GM18502 (cell line): Measurements from ENCODE around the gene KRTCAP2.
"Not testable (repeated sequence)": the region's sequence is repeated elsewhere in the genome, so short reads cannot be mapped to it uniquely, and the experiment has no call there.

Source experiments
- ATAC-seq: cut with Tn5 transposase; IDR thresholded peaks from one replicate; pipeline ENCODE4 v1.9.1; 2021; ENCODE audit warnings: mild to moderate bottlenecking; ENCODE audit not compliant: unreplicated experiment, poor library complexity

Gene KRTCAP2

GRCh38 chr1:155170806-155171205, 2.3 kb downstream of the KRTCAP2 start:
- ATAC-seq = no peak

- no peak for ATAC-seq
Measured at GRCh38 chr1:155170101-155170785, 2.9 kb downstream of the KRTCAP2 start.

DNA sequence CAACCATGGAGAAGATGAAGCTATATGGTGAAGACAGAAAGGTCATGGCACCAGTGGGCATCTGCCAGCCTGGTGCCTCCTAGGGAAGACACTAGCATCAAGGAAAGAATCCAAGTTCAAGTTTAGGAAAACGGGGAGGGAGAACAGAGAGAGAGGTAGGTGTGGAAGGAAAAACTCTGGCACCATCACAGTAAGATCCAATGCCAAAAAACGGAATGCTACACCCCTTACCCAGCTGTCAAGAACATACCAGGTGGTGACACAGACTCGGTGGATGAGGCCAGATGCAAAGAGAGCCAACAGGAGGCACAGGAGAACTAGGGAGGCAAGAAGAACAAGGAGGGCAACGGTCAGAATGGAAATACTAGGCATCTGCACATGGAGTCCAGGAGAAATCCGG, 3.6 kb downstream of the KRTCAP2 start:
- ATAC-seq = no peak

DNA sequence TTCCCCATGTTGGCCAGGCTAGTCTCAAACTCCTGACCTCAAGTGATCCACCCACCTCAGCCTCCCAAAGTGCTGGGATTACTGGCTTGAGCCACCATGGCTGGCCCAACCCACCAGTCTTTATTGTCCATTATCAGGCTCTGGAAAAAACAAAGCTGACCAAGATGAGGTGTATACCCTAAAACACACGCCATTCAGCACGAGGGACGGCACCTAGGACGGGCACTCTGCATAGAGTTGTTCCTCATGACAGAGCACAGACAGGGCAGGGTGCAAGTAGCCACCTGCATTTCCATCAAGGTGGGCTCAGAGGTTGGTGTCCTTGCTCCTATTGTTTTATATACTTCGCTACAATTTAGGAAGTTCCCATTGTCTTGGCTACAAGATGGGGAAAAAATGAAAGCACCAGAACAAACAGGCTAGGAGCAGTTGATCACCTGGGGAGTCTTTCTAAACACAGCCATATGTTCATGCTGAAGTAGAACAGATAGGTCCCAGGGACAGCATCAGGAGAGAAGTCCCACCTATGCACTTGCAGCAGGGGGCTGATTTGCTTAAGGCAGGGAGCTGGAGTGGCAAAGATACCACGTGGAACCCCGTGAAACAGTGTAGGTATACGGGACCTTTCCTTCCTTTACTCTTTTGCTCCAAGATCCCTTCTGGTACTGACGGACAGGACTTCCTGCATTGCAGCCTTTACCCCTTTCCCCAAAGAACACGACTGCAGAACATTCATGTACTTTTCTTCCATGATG, 4.5 kb downstream of the KRTCAP2 start:
- no peak for ATAC-seq

DNA sequence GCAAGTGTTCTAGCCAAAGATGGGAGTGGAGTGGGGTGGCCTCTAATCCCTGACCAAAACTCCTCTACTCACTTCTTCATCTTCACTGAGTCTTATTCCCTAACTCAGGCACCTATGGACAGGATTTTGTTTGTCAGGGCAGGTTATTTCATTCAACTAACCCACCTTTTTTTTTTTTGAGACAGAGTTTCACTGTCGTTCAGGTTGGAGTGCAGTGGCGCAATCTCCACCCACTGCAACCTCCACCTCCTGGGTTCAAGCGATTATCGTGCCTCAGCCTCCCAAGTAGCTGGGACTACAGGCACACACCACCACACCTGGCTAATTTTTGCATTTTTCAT, 5.0 kb downstream of the KRTCAP2 start:
- not testable (repeated sequence) for ATAC-seq

DNA sequence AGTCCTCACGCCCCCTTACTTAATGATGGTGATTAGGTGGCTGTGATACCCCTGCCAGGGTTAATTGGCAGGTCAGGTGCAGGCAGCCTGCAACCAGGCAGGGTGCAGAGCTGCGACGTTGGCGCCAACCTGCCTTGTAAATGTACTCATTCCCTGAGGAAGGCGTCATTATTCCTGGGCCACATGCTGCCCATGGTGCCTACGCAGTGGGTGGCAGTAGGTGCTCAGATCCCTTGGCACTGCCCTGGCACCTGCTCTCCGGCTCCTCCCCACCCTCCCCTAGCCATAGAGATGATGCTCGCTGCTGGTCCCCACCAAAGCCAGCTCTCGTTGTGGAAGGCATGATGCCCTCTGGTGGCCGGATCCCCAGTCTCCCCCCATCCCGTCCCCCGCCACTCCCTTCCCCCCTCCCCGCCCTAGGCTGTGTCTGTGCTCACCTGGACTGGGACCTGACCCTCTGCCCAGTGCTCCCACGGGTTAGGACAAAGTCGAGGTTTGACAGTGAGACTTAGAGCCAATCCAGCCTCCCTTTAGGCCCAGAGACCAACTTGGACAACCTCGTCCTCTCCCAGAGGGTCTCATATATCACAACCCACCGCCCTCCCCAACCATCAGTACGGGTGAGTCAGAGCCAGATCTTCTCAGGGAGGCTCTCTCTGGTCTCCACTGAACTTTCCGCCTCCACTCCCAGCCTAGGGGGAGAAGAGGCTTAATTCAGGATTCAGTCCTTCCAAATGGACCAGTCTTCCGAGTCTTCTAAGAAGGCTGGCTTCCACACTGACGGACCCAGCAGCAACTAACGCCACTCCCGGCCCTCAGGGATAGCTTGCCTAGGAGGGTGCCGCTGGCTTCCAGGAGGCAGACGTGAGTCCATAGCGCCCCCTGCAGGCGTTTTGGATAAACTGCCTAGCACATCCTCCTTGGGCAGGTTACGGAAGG, 5.7 kb downstream of the KRTCAP2 start:
- ATAC-seq = peak; percentile 55

DNA sequence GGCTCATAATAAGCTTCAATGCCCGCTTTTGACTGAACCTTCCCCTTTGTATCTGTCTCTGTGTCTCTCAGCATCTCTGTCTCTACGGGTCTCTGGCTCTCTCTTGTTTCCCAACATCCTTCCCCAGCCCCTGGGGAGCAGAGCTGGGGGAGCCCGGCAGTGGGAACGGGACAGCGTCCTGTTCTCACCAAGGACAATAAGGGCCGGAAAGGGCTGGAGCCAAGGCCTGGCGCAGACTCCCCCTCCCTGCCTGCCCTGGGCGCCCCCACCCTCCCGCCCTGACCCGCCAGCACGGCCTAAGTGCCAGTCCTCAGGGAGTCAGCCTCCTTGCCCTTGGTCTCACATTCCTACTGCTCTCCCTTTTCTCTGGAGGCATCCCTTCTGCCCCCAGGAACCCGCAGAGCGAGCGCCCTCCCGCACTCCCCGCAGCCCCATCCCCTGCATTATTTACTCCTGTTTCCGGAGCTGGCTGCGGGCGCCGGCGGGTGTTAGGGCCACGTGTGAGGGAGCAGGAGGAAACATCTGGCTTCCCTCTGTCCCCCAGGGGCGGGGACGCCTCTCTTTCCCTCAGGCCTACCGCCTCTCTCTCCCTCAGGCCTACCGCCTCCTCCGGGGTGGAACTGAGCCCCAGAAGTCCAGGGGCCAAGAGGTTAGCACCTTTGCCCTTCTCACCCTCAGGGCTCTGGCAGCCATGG, 6.5 kb downstream of the KRTCAP2 start:
- no peak for ATAC-seq

DNA sequence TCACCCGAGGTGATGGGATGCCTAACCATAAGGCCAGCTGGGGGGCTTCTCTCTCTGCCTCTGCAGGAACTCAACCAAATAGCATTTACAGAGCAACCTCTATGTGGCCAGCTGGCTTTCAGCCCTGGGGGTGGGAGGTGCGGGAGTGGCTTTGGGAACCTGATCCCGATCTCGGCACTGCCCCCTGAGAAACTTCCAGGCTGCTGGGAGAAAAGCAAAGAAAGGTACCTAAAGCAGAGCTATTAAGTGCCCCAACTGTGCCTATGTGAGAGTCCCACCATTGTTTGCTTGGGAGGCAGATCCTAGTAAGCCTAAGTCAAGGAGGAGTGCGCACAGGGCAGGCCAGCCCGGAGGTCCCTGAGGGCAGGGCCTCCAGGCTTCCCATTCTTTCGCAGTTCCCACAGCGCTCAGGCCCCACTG, 7.0 kb downstream of the KRTCAP2 start:
- no peak for ATAC-seq

DNA sequence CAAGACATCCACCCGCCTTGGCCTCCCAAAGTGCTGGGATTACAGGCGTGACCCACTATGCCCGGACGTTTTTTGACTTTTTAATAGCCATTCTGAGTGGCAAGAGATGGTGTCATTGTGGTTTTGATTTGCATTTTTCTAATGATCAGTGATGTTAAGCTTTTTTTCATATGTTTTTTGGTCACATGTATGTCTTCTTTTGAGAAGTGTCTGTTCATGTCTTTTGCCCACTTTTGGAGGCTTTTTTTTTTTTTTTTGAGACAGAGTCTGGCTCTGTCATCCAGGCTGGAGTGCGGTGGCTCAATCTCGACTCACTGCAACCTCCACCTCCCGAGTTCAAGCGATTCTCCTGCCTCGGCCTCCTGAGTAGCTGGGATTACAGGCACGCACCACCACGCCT, 8.5 kb downstream of the KRTCAP2 start:
- not testable (repeated sequence) for ATAC-seq

GRCh38 chr1:155163785-155164184, 9.3 kb downstream of the KRTCAP2 start:
- not testable (repeated sequence) for ATAC-seq

DNA sequence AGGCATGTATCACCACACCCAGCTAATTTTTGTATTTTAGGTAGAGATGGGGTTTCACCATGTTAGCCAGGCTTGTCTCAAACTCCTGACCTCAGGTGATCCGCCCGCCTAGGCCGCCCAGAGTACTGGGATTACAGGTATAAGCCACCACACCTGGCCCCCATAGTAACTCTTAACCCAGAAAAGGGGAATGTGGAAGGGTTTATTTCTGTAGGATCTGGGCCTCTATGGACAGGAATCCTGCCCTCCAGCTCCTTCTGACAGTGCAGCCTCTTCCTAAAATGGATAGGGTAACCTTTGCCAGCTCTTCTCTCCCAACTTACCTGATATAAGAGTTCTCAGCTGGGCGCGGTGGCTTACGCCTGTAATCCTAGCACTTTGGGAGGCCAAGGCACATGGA, 10.5 kb downstream of the KRTCAP2 start:
- not testable (repeated sequence) for ATAC-seq

DNA sequence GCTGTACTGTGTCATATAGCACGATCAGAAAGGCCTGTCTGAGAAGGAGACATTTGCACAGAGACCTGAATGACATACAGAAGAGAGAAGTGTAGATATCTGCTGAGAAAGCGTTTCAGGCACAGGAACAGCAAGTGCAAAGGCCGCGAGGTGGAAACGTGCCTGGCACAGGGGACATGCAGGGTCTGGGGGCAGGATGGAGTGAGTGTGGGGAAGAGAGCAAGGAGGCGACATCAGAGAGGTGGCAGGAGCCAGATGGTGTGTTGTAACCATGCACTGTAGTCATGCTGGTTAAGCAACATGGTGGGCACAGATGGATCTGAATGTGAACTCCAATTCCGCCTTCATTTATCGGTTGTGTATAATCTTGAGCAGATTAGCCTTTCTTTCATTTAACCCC, 13.0 kb downstream of the KRTCAP2 start:
- no peak for ATAC-seq

DNA sequence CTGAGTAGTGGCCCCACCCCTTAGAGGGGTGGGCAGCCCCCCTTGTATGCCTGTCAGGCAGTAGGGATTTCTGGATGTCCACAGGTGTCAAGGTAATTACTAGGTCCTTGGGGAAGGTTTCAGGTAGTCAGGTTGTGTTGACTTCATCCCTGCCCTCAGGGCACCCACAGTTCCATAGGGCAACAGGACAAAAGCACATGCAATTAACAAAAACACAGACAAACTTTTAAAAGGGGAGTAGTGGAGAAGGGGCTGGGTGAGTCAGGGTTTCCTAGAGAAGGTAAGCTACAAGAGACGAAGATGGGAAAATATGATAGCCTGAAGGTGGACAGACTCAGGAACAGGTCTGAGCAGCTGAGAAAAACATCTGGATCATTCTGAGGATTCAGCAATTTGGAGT, 14.1 kb downstream of the KRTCAP2 start:
- ATAC-seq = no peak

DNA sequence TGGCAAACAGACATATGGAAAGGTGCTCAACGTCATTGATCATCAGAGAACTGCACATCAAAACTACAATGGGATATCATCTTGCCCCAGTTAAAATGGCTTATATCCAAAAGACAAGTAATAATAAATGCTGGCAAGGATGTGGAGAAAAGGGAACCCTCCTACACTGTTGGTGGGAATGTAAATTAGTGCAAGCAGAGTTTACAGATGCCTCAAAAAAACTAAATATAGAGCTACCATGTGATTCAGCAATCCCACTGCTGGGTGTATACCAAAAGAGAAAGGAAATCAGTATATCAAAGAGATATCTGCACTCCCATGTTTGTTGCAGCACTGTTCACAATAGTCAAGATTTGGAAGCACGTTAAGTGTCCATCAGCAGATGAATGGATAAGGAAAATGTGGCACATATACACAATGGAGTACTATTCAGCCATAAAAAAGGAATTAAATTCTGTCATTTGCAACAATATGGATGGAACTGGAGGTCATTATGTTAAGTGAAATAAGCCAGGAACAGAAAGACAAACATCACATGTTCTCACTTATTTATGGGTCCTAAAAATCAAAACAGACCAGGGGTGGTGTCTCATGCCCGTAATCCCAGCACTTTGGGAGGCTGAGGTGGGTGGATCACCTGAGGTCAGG, 17.0 kb downstream of the KRTCAP2 start:
- not testable (repeated sequence) for ATAC-seq

GRCh38 chr1:155145491-155145890, 27.6 kb downstream of the KRTCAP2 start:
- ATAC-seq = no peak

GRCh38 chr1:155141749-155142148, 31.4 kb downstream of the KRTCAP2 start:
- no peak for ATAC-seq

GRCh38 chr1:155140630-155140953, 32.5 kb downstream of the KRTCAP2 start:
- ATAC-seq = no peak

DNA sequence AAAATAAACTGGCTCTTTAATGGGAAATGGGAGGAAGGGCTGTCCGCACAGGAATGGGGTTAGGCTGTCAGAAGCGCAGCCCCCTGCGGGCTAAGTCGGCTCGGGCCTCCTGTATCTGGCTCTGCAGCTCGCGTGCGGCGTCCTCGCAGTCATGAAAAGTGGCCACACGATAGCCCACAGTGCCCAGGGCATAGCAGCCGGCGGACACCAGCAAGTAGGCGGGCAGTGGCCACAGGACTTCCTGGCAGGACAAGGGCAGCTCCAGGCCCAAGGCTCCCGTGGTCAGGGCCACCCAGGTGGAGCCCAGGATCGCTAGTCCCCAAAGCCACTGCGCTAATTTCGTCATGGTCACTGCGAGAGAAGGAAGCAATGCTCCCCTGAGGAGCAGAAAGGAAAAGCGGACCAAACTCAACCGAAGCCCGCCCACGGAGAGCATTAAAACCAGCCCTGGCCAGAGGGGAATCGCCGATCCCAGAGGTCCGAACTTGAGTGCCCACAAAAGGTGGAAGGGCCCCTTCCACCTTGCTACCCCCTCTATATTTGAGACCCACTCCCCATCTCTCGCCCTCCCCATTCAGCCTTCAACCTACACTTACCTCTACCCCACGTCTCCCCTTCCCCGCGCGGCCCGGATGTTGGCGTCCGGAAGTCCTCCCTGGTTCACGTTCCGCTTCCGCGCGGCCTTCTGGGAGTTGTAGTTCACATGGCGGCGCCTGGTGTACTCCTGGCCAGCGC, 33.0 kb downstream of the KRTCAP2 start, which contains the start of gene DPM3:
TSS of gene DPM3 (minus strand) at position 637 of the 735 bp plus-strand sequence. CDS start at position 346, 291 bp downstream.
- peak; percentile 64 for ATAC-seq
